ENCODE measurements around the gene SMYD3.
"Not testable (repeated sequence)": the region's sequence is repeated elsewhere in the genome, so short reads cannot be mapped to it uniquely, and the experiment has no call there.

SMYD3 gene

GRCh38 chr1:245777752-245778151 lies 729.3 kb downstream of the SMYD3 start:
- no peak for DNase-seq (ENCODE audit: low read depth)
- H3K4me3 ChIP-seq (ENCODE audit: low read depth, low read length), result no peak overlapping the region
- TF ChIP-seq CTCF (conservative IDR thresholded peaks at IDR 0.05; ENCODE audit: low read depth, low read length), result no peak

- no peak overlapping the region for H3K4me3 ChIP-seq (ENCODE audit: low read depth, low read length)
- DNase-seq (ENCODE audit: low read depth), result no peak
- no peak for TF ChIP-seq CTCF (conservative IDR thresholded peaks at IDR 0.05; ENCODE audit: low read depth, low read length)
These were observed 730.3 kb downstream of the SMYD3 start for GRCh38 chr1:245776694-245777332.

- H3K4me3 ChIP-seq (ENCODE audit: low read depth, low read length), result no peak overlapping the region
- TF ChIP-seq CTCF (conservative IDR thresholded peaks at IDR 0.05; ENCODE audit: low read depth, low read length), result no peak
These were observed 730.9 kb downstream of the SMYD3 start for GRCh38 chr1:245776139-245776538.

GRCh38 chr1:245774931-245775330 lies 732.1 kb downstream of the SMYD3 start:
- not testable (repeated sequence) for DNase-seq (ENCODE audit: low read depth)

More at GRCh38 chr1:245776139-245776538, 730.9 kb downstream of the SMYD3 start:
- no peak for DNase-seq (ENCODE audit: low read depth)

GRCh38 chr1:245774196-245774595 lies 732.9 kb downstream of the SMYD3 start:
- no peak overlapping the region for H3K4me3 ChIP-seq (ENCODE audit: low read depth, low read length)
- DNase-seq (ENCODE audit: low read depth), result no peak
- no peak for TF ChIP-seq CTCF (conservative IDR thresholded peaks at IDR 0.05; ENCODE audit: low read depth, low read length)

More at GRCh38 chr1:245774931-245775330, 732.1 kb downstream of the SMYD3 start:
- H3K4me3 ChIP-seq (ENCODE audit: low read depth, low read length), result not testable (repeated sequence)

GRCh38 chr1:245773344-245773743 lies 733.7 kb downstream of the SMYD3 start:
- DNase-seq (ENCODE audit: low read depth), result no peak
- no peak for TF ChIP-seq CTCF (conservative IDR thresholded peaks at IDR 0.05; ENCODE audit: low read depth, low read length)
- no peak overlapping the region for H3K4me3 ChIP-seq (ENCODE audit: low read depth, low read length)

- DNase-seq (ENCODE audit: low read depth), result no peak
- H3K4me3 ChIP-seq (ENCODE audit: low read depth, low read length), result no peak overlapping the region
- no peak for TF ChIP-seq CTCF (conservative IDR thresholded peaks at IDR 0.05; ENCODE audit: low read depth, low read length)
These were observed 734.3 kb downstream of the SMYD3 start for GRCh38 chr1:245772739-245773138.
